SU-DHL-6 (cell line): ENCODE results near the gene SPATA33.

ENCODE experiments used
- H2AFZ ChIP-seq: fragments of 200-600 bp; sonication (generic); 2 replicates; pipeline ENCODE4 v1.6.1; 2014; ENCODE audit warnings: low read depth, mild to moderate bottlenecking, moderate library complexity, mixed read lengths, antibody characterized with exemption, low read length; ENCODE audit not compliant: severe bottlenecking
- H3F3A ChIP-seq: fragments of 200-600 bp; shearing (Covaris generic); 2 replicates; pipeline ENCODE4 v1.6.0; 2016; ENCODE audit warnings: antibody characterized with exemption, mild to moderate bottlenecking; ENCODE audit not compliant: insufficient read depth
- H3K27ac ChIP-seq: fragments of 200-600 bp; sonication (generic); 2 replicates; pipeline ENCODE4 v1.5.1; 2016; ENCODE audit warnings: low read depth, mild to moderate bottlenecking, low read length, moderate library complexity, mixed read lengths
- H3K27me3 ChIP-seq: fragments of 200-600 bp; sonication (generic), shearing (Covaris generic); 2 replicates; pipeline ENCODE4 v1.6.0; 2014; ENCODE audit warnings: mild to moderate bottlenecking, low read length
- H3K36me3 ChIP-seq: fragments of 200-600 bp; sonication (generic); 2 replicates; pipeline ENCODE4 v1.6.1; 2014; ENCODE audit warnings: mild to moderate bottlenecking, low read length, mixed read lengths
- H3K4me2 ChIP-seq: fragments of 300-600, 200-600 bp; shearing (Covaris generic), sonication (generic); 2 replicates; pipeline ENCODE4 v1.6.0; 2014; ENCODE audit warnings: low read length, low read depth, mild to moderate bottlenecking; ENCODE audit not compliant: poor library complexity, severe bottlenecking
- H3K4me3 ChIP-seq: fragments of 200-600 bp; sonication (generic); 2 replicates; pipeline ENCODE4 v1.5.1; 2014; ENCODE audit warnings: antibody characterized with exemption, low read length, mild to moderate bottlenecking, mixed read lengths; ENCODE audit not compliant: insufficient read depth, poor library complexity, severe bottlenecking
- H3K79me2 ChIP-seq: fragments of 200-600 bp; sonication (generic); 2 replicates; pipeline ENCODE4 v1.6.1; 2014; ENCODE audit warnings: mild to moderate bottlenecking, low read length, moderate library complexity; ENCODE audit not compliant: insufficient read depth
- H3K9ac ChIP-seq: fragments of 200-600 bp; sonication (generic); 2 replicates; pipeline ENCODE4 v1.7.0; 2014; ENCODE audit warnings: mild to moderate bottlenecking, low read length
- H3K9me2 ChIP-seq: fragments of 200-600 bp; sonication (generic); replicated peaks from 2 replicates; pipeline ENCODE4 v1.6.1; 2014; ENCODE audit warnings: low read length; ENCODE audit not compliant: insufficient read depth
- H3K9me3 ChIP-seq: fragments of 200-600 bp; sonication (generic); 2 replicates; pipeline ENCODE4 v1.6.1; 2014; ENCODE audit warnings: low read length, mixed read lengths; ENCODE audit not compliant: insufficient read depth
- H4K20me1 ChIP-seq: fragments of 200-600 bp; sonication (generic); 2 replicates; pipeline ENCODE4 v1.6.1; 2014; ENCODE audit warnings: low read depth, mild to moderate bottlenecking, antibody characterized with exemption, low read length, moderate library complexity, mixed read lengths
- CTCF ChIP-seq: fragments of 200-600 bp; sonication (generic); IDR thresholded peaks from one replicate; pipeline ENCODE4 v1.5.1; 2017; ENCODE audit warnings: antibody characterized with exemption, mild to moderate bottlenecking, low read length, moderate library complexity; ENCODE audit not compliant: insufficient read depth, poor library complexity, severe bottlenecking
- EZH2phosphoT487 ChIP-seq: fragments of 200-600 bp; sonication (generic), shearing (Covaris generic); conservative IDR thresholded peaks from 2 replicates; pipeline ENCODE4 v1.6.1; 2018; ENCODE audit warnings: mild to moderate bottlenecking, antibody characterized with exemption, low read length, moderate library complexity, mixed read lengths

SPATA33 gene

DNA sequence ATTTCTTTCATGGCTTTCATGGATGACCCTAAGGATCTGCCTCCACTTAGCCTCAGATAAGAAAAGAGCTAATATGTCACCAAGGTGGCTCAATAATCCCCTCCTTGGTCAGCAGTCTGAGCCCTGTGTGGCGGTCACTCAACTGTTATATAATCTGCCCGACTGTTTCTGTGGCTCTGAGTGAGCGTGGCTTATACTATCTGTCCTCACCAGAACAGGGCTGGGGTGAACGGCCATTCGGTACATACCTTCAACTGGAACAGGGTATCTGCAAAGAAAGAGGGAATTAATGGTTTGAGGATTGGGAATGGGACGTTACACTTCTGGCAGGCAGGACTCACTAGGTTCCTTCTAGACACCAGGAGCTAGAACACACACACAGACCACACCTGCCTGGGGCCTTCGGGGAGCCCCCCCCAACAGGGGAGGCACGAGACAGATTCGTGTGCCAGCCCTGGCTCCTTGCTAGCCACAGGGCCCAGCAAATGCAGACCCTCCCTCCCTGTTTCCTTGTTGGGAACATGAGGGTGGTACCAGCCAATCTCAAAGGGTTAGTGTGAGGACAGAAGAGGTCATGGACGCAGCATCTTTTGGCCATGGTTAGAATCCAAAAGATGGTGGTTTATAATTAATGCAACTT, 3.9 kb upstream of the SPATA33 start:
- H3K9me2 ChIP-seq, result no peaks in the 10 kb centered on the region
- H3K4me2 ChIP-seq, result no peak overlapping the region
- H3K27ac ChIP-seq, result no peak overlapping the region
- TF ChIP-seq CTCF (no peak), EZH2phosphoT487 (no peak)
- H3K9ac ChIP-seq, result no peak overlapping the region
- H3K36me3 ChIP-seq, result no peaks in the 10 kb centered on the region
- peaks cover 53% of the 10 kb centered on the region for H3K79me2 ChIP-seq
- H2AFZ ChIP-seq, result no peak overlapping the region
- H3K4me3 ChIP-seq, result no peak overlapping the region
- H4K20me1 ChIP-seq, result no peaks in the 10 kb centered on the region; the same call in 1 of the 2 replicates
- H3K27me3 ChIP-seq, result no peaks in the 10 kb centered on the region
- no peaks in the 10 kb centered on the region for H3K9me3 ChIP-seq
- H3F3A ChIP-seq, result no peaks in the 10 kb centered on the region

DNA sequence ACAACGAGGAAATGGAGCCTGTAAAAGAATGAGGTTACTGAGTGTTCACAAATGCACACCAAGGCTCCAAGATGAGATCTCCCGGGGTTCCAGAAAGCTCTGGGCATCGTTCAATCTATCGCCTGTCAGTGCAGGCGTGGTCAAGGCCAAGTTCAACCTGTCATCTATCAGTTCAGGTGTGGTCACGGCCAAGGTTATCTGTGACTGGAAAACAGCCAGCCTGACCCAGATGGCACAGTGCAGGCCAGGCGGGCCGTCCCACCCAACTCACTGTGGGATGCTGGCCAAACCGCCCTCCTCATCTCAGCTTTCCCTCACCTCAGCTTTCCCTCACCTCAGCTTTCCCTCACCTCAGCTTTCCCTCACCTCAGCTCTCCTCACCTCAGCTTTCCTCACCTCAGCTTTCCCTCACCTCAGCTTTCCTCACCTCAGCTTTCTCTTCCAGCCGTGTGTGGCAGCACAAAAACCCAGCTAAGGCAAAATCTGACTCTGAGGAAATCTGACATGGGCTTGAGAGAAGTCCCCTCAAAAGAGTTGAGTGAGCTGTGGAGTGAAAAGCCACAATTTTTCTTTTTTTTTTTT, 2.5 kb upstream of the SPATA33 start:
- Histone ChIP-seq H3K9ac (no peak overlapping the region), H3K4me2 (no peak overlapping the region), H3K27ac (no peak overlapping the region), H3K9me2 (no peaks in the 10 kb centered on the region), H4K20me1 (no peaks in the 10 kb centered on the region; the same call in 1 of the 2 replicates), H3F3A (no peaks in the 10 kb centered on the region), H3K9me3 (no peaks in the 10 kb centered on the region), H2AFZ (no peak overlapping the region), H3K4me3 (no peak overlapping the region), H3K36me3 (no peaks in the 10 kb centered on the region), H3K27me3 (no peaks in the 10 kb centered on the region), H3K79me2 (peaks cover 67% of the 10 kb centered on the region)
- no peak for TF ChIP-seq CTCF
- TF ChIP-seq EZH2phosphoT487, result no peak

GRCh38 chr16:89656435-89657121, 1.1 kb upstream of the SPATA33 start:
- Histone ChIP-seq H3K4me3 (peak overlapping the region; percentile 98), H3K79me2 (peaks cover 67% of the 10 kb centered on the region), H3F3A (no peaks in the 10 kb centered on the region), H3K9me2 (no peaks in the 10 kb centered on the region), H4K20me1 (no peaks in the 10 kb centered on the region; the same call in 1 of the 2 replicates), H3K9me3 (no peaks in the 10 kb centered on the region), H3K27ac (no peak overlapping the region), H3K4me2 (peak overlapping the region; percentile 90), H3K9ac (peak overlapping the region; percentile 96), H3K36me3 (peaks cover 1% of the 10 kb centered on the region; the same call in 1 of the 2 replicates), H2AFZ (no peak overlapping the region), H3K27me3 (no peaks in the 10 kb centered on the region)
- TF ChIP-seq EZH2phosphoT487, result no peak
- no peak for TF ChIP-seq CTCF
